AG04450 (cell line): Measurements from ENCODE around the gene PLCE1. TPM values are rescaled to one million over a fixed set of nuclear protein-coding genes. Genes with fewer than 3 reads are reported as not detected.

Experiments
- CTCF ChIA-PET: fragments of 300-600, 350-600 bp; formaldehyde crosslinking; extraction: SDS; loops from one replicate; lab custom pipeline; 2022; ENCODE audit warnings: antibody characterized with exemption, inconsistent platforms; lab: Charles Lee
- POLR2A ChIA-PET: fragments of 350-600 bp; formaldehyde crosslinking; extraction: SDS; loops from one replicate; lab custom pipeline; 2021; ENCODE audit warnings: antibody characterized with exemption, inconsistent platforms; lab: Yijun Ruan, JAX
- DNase-seq: peaks from one replicate; pipeline ENCODE4 v3.0.0-alpha.2; 2011; ENCODE audit warnings: low read depth, low spot score
- H3K27ac ChIP-seq: one replicate; pipeline ENCODE4 v1.5.1; 2012; ENCODE audit warnings: low read depth, low read length, control low read depth
- H3K27me3 ChIP-seq: one replicate; pipeline ENCODE4 v1.6.0; 2012; ENCODE audit warnings: low read length; ENCODE audit not compliant: control insufficient read depth, insufficient read depth
- H3K4me3 ChIP-seq: 2 replicates; pipeline ENCODE4 v1.5.1; 2011; ENCODE audit warnings: mild to moderate bottlenecking, low read depth, low read length, control low read depth
- H3K9me3 ChIP-seq: 2 replicates; pipeline ENCODE4 v1.5.1; 2012; ENCODE audit warnings: low read length; ENCODE audit not compliant: control insufficient read depth, insufficient read depth
- CTCF ChIP-seq: IDR thresholded peaks from 2 replicates; pipeline ENCODE4 v1.5.1; 2011; ENCODE audit warnings: low read depth, low read length, control low read depth, inconsistent platforms
- polyA minus RNA-seq: library from RNA; depleted of rRNA, polyadenylated mRNA; stranded (reverse); fragments of >200 nt; gene quantifications from 2 replicates; pipeline ENCODE4 v1.2.3, GENCODE V29; 2011; rRNA and poly(A)+ RNA removed
- polyA plus RNA-seq: library from polyadenylated mRNA; depleted of rRNA; stranded (reverse); fragments of >200 nt; gene quantifications from 2 replicates; pipeline ENCODE4 v1.2.3, GENCODE V29; 2011; rRNA removed

The PLCE1 gene
- polyA plus RNA-seq (2.0 and 2.2 TPM in 2 replicates), polyA minus RNA-seq (6.0 and 6.3 TPM in 2 replicates)

DNA sequence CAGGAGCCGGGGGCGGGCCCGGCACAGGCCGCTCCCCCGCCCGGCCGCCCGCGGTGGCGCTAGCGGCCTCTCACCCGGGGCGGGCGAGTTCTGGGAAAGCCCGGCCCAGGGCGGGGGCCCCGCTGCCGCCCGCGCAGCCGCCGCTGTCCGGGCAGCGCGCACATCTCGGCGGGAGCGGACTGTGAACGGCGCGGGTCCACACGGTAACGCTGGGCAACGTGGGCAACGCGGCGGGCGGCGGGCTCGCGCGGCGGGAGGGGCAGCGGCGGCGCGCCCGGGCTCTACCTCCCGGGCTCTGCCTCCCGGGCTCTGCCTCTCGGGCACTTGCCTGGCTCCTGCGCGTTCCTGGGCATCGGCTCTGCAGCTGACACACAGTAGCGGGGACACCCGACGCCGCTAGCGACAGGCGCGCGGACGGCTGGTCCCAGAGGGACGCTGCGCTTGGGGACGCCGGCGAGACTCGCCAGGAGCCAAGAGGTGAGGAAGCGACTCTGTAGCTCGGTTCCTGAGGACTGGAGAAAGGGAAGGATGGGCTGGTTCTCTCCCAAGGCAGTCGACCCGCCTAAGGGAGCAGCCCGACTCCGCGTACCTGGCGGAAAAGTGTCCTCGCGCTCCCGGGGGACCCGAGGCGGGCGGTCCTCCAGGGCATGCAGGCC, at the start of gene PLCE1:
Gene PLCE1 (plus strand): TSS at position 150 of the 656 bp plus-strand sequence. CDS start 37,116 bp downstream, outside the sequence.
- Histone ChIP-seq H3K27me3 (no peaks in the 10 kb centered on the region), H3K27ac (no peak within 1 kb of the TSS), H3K9me3 (no peaks in the 10 kb centered on the region), H3K4me3 (peak within 1 kb of the TSS; percentile 75)
- ChIA-PET POLR2A (no interaction called here), CTCF (interaction anchor here (0.9 kb wide), 1 partner anchor 83 kb away, joined by 3 read pairs; no protein-coding TSS in a partner anchor)
- DNase-seq: no peak
- TF ChIP-seq CTCF: no peak

- ChIA-PET CTCF (interaction anchor here (1.2 to 1.6 kb wide), 2 partner anchors 374 to 375 kb away, joined by 3 to 4 read pairs; no protein-coding TSS in a partner anchor), POLR2A (no interaction called here)
- Histone ChIP-seq H3K9me3 (no peaks in the 10 kb centered on the region), H3K4me3 (no peak overlapping the region), H3K27me3 (no peaks in the 10 kb centered on the region), H3K27ac (no peak overlapping the region)
- TF ChIP-seq CTCF: no peak
- DNase-seq: no peak
Observed at GRCh38 chr10:93945819-93946218, 47.9 kb upstream of the PLCE1 start.

- ChIA-PET POLR2A (no interaction called here), CTCF (interaction anchor here (0.6 to 1.6 kb wide), 4 partner anchors 24 to 497 kb away, joined by 3 to 4 read pairs (median 4); no protein-coding TSS in a partner anchor)
- TF ChIP-seq CTCF: no peak
- H3K4me3 ChIP-seq: no peak overlapping the region
- no peaks in the 10 kb centered on the region for H3K27me3 ChIP-seq
- DNase-seq: peak; percentile 60
- H3K9me3 ChIP-seq: no peaks in the 10 kb centered on the region
- H3K27ac ChIP-seq: peak overlapping the region; percentile 63
Observed at GRCh38 chr10:93947055-93947454, 46.7 kb upstream of the PLCE1 start.

- no peaks in the 10 kb centered on the region for H3K27me3 ChIP-seq
- CTCF ChIA-PET: interaction anchor here (0.9 to 1.9 kb wide), 2 partner anchors 30 to 373 kb away, joined by 3 to 11 read pairs; no protein-coding TSS in a partner anchor
- H3K9me3 ChIP-seq: no peaks in the 10 kb centered on the region
- peak overlapping the region; percentile 23 for H3K27ac ChIP-seq
- no peak for TF ChIP-seq CTCF
- H3K4me3 ChIP-seq: no peak overlapping the region
- POLR2A ChIA-PET: no interaction called here
- no peak for DNase-seq
Observed at GRCh38 chr10:93947524-93947923, 46.2 kb upstream of the PLCE1 start.

DNA sequence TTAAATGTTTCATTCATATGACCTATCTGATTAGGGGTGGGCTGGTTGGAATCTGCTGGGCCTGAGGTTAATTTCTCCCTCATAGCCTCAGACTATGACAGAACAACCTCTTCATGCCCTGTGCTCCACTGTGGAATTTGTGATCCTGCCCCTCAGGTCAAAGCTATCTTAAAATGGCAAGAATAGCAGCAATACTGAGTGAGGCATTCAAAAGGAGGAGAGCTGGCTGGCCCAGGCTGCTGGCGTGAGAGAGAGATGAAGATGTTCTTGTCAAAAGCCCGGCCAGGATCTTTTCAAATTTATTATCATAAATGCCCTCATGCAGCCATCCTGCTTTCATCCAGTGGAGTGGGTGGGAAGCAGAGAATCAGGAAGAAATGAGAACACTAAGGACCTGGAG, 41.8 kb upstream of the PLCE1 start:
- CTCF ChIA-PET: no interaction called here
- TF ChIP-seq CTCF: no peak

More for the DNA sequence above, 41.8 kb upstream of the PLCE1 start:
- Histone ChIP-seq H3K27me3 (no peaks in the 10 kb centered on the region), H3K9me3 (no peaks in the 10 kb centered on the region), H3K27ac (no peak overlapping the region), H3K4me3 (no peak overlapping the region)
- POLR2A ChIA-PET: no interaction called here
- no peak for DNase-seq
